ENCODE data around the gene TFAP2A.

DNA sequence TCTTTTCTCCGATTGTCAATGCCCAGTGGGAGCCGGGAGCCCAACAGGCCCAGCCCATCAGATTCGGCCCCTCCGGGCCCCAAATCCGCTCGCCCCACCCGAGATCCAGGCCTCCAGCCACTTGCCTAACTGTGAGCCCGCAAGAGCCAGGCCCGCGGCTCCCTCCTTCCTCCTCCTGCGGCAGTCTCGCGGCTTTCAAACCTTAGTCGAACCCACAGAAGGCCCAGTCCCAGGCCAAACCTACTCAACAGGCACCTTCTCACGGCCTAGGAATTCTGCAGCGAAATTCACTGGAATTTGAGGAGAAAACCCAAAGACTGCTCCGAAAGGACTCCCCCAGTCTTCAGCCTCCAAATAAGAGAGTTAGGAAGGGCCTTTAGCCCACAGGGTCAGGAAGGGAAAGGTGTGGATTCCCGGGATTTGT is 2.8 kb upstream of the TFAP2A start:
- TF ChIP-seq, protein P1, sequence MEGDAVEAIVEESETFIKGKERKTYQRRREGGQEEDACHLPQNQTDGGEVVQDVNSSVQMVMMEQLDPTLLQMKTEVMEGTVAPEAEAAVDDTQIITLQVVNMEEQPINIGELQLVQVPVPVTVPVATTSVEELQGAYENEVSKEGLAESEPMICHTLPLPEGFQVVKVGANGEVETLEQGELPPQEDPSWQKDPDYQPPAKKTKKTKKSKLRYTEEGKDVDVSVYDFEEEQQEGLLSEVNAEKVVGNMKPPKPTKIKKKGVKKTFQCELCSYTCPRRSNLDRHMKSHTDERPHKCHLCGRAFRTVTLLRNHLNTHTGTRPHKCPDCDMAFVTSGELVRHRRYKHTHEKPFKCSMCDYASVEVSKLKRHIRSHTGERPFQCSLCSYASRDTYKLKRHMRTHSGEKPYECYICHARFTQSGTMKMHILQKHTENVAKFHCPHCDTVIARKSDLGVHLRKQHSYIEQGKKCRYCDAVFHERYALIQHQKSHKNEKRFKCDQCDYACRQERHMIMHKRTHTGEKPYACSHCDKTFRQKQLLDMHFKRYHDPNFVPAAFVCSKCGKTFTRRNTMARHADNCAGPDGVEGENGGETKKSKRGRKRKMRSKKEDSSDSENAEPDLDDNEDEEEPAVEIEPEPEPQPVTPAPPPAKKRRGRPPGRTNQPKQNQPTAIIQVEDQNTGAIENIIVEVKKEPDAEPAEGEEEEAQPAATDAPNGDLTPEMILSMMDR (IDR thresholded peaks at IDR 0.05), result no peak
- no peak for TF ChIP-seq POLR2A (IDR thresholded peaks at IDR 0.05)

All from right lobe of liver (tissue), 4 donors.